PFSK-1 (cell line): Measurements from ENCODE around the gene CEP112.

Experiments used
- FOXP2 ChIP-seq: optimal IDR thresholded peaks from 2 replicates; pipeline ENCODE3; 2011; ENCODE audit warnings: borderline replicate concordance, control low read depth, inconsistent platforms; ENCODE audit not compliant: insufficient read depth; ENCODE audit errors: extremely low read length, extremely low read depth
- POLR2AphosphoS5 ChIP-seq: IDR thresholded peaks from 2 replicates; pipeline ENCODE4 v1.6.1; 2012; ENCODE audit warnings: low read depth, mild to moderate bottlenecking, control low read depth, low read length, moderate library complexity
- SIN3A ChIP-seq: IDR thresholded peaks from 2 replicates; pipeline ENCODE4 v1.6.1; 2012; ENCODE audit warnings: mild to moderate bottlenecking, low read length, moderate library complexity, borderline replicate concordance; ENCODE audit not compliant: insufficient read depth
- TAF1 ChIP-seq: IDR thresholded peaks from 2 replicates; pipeline ENCODE4 v1.6.1; 2012; ENCODE audit warnings: low read length, control low read depth, borderline replicate concordance; ENCODE audit not compliant: insufficient read depth
- TF ChIP-seq, protein P1 (sequence below), 2 experiments: IDR thresholded peaks; 2 replicates each; pipeline versions ENCODE4 v1.6.1 to v1.8.0; 2011 to 2012; ENCODE audit warnings: low read depth in 2 of 2, low read length in 2 of 2, control low read depth in 1 of 2, inconsistent platforms in 1 of 2, mild to moderate bottlenecking in 1 of 2, moderate library complexity in 1 of 2; ENCODE audit not compliant: insufficient read depth in 1 of 2

CEP112 gene

DNA sequence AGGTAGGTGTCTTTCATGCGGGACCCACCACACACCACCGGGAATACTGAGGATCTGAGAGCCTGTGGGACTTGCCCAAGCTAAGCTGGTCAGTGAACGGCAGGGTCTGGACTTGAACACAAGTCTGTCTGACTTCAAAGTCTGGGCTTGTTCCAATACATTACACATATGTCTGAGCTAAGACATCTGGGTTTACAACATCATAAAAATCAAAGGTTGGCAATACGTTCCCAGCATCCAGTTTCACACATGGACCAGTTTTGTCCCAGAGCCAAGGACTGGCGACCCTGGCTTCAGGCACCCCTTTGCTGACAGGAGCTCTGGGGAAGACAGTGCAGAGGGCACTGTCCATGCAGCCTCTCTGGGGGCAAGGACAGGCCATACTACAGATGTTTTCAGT is 602.6 kb downstream of the CEP112 start:
- no peak for TF ChIP-seq FOXP2
- TF ChIP-seq, protein P1, sequence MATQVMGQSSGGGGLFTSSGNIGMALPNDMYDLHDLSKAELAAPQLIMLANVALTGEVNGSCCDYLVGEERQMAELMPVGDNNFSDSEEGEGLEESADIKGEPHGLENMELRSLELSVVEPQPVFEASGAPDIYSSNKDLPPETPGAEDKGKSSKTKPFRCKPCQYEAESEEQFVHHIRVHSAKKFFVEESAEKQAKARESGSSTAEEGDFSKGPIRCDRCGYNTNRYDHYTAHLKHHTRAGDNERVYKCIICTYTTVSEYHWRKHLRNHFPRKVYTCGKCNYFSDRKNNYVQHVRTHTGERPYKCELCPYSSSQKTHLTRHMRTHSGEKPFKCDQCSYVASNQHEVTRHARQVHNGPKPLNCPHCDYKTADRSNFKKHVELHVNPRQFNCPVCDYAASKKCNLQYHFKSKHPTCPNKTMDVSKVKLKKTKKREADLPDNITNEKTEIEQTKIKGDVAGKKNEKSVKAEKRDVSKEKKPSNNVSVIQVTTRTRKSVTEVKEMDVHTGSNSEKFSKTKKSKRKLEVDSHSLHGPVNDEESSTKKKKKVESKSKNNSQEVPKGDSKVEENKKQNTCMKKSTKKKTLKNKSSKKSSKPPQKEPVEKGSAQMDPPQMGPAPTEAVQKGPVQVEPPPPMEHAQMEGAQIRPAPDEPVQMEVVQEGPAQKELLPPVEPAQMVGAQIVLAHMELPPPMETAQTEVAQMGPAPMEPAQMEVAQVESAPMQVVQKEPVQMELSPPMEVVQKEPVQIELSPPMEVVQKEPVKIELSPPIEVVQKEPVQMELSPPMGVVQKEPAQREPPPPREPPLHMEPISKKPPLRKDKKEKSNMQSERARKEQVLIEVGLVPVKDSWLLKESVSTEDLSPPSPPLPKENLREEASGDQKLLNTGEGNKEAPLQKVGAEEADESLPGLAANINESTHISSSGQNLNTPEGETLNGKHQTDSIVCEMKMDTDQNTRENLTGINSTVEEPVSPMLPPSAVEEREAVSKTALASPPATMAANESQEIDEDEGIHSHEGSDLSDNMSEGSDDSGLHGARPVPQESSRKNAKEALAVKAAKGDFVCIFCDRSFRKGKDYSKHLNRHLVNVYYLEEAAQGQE (IDR thresholded peaks at IDR 0.05; ENCODE audit: insufficient read depth in 1 of 2, low read depth in 2 of 2, low read length in 2 of 2): no peak
- no peak for TF ChIP-seq TAF1
- no peak for TF ChIP-seq POLR2AphosphoS5
- TF ChIP-seq SIN3A: no peak

DNA sequence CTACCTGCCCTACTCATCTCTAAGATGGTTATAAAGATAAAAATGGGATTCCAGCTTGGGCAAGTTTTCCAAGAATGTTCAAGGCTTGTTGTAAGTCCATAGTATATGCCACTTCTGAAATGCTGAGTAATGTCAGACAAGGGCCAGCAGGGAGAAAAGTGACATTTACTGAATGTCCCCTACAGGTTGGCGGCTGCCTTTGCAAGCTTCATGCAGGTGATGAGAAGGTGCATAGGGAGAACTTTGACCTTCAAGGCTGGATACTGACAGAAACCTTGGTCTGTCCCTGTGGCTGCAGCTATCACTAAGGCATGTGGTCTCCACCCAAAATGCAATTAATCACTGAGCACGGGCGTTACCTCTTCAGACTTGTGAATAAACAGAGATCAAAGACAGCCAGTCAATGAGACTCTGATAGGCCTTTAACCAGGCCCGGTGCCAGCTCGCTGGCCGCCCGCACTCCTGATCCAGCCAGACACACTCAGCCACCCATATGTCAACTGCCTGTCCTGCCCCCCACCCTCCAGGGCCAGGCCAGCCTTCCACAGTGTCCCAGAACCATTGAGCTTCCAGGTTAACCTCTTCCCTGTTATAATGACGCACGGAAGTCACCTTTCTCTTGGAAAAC is 603.6 kb downstream of the CEP112 start:
- TF ChIP-seq FOXP2 (no peak), SIN3A (no peak), TAF1 (no peak), POLR2AphosphoS5 (no peak)
- TF ChIP-seq, protein P1 (IDR thresholded peaks at IDR 0.05; ENCODE audit: insufficient read depth in 1 of 2, low read depth in 2 of 2, low read length in 2 of 2): no peak

DNA sequence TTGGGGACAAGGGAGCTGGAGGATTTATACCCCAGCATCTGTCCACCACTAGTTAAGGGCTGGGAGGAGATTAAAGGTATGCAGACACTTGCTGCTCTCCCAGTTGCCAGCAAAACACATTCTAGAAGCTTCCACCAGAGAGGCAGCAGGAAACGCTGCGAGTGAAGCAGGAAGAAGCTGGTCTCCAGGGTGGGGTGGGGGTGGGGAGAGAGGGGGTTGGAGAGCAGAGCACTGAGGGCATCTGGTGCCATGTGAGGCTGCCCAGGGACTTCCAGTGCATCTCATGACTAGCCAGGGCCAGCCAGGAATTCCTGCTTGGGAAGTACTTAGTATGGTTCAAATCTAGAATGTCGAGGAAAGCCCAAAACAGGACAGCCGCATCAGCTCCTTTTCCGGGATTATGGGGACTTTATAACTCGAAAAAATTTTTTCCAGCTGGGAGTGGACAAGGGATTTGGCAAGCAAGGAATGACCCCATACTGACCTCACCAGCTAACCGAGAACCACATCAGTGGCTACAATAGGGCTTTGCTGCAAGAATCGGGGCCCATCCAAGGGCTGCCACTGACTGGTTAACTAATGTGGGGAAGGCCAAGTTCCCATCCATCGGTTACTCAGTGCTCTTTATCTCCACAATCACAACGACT is 604.3 kb downstream of the CEP112 start:
- TF ChIP-seq, protein P1 (IDR thresholded peaks at IDR 0.05; ENCODE audit: insufficient read depth in 1 of 2, low read depth in 2 of 2, low read length in 2 of 2): no peak
- TF ChIP-seq TAF1 (no peak), SIN3A (no peak), POLR2AphosphoS5 (no peak), FOXP2 (no peak)

DNA sequence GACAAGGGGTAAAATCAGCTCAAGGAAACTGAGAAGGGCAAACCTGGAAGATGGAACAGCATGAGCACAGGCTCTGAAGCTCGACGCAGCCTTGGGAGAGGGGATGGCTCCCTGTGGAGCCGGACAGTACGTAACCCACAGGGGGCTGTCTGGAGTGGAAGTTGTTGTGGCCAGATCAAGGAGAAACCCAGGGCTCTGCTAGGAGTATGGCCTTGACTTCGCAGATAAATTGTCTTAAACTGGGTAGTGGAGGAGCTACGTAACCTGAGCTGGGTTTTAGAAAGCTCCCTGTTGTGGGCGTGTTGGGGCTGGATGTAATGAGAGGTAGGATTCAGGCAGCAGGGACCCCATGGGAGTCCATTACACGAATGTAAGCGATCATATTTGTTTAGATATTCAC is 605.0 kb downstream of the CEP112 start:
- TF ChIP-seq TAF1 (no peak), SIN3A (no peak), POLR2AphosphoS5 (no peak), FOXP2 (no peak)
- TF ChIP-seq, protein P1 (IDR thresholded peaks at IDR 0.05; ENCODE audit: insufficient read depth in 1 of 2, low read depth in 2 of 2, low read length in 2 of 2): no peak
